ENCODE results near the gene KRT34. TPM values are rescaled to one million over a fixed set of nuclear protein-coding genes. Genes with fewer than 3 reads are reported as not detected.
"Not testable (repeated sequence)": the region's sequence is repeated elsewhere in the genome, so short reads cannot be mapped to it uniquely, and the experiment has no call there.

Gene KRT34
- polyA plus RNA-seq (ENCODE audit: insufficient read length): not detected

DNA sequence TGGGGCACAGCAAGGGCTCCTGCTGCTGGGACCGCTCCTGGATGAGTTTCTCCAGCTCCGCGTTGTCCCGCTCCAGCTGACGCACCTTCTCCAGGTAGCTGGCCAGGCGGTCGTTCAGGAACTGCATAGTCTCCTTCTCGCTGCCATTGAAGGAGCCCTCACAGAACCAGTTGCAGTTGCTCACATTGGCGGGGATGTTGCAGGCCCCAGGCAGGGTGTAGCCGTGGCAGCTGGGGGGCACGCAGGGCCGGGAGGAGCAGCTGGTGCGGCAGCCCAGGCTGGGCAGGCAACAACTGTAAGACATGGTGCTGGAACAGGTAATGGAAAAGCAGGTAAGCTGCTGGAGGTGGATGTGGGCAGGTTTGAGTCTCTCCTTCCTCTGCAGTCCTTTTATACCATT, at the start of gene KRT34:
TSS of gene KRT34 (minus strand) at position 364 of the 400 bp plus-strand sequence. CDS start at position 304, 60 bp downstream.
- not testable (repeated sequence) for DNase-seq

DNA sequence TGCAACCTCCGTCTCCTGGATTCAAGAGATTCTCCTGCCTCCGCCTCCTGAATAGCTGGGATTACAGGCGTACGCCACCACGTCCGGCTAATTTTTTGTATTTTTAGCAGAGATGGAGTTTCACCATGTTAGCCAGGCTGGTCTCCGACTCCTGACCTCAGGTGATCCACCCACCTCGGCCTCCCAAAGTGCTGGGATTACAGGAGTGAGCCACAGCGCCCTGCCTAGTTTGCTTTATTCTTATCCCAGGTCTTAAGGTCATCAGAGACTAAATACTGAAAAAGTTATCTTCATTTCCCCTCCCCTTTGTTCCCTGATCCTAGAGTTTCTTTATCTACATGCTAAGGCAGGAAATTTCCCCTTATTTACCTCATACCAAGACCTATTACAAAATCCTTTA, 48.3 kb upstream of the KRT34 start:
- not testable (repeated sequence) for DNase-seq

DNA sequence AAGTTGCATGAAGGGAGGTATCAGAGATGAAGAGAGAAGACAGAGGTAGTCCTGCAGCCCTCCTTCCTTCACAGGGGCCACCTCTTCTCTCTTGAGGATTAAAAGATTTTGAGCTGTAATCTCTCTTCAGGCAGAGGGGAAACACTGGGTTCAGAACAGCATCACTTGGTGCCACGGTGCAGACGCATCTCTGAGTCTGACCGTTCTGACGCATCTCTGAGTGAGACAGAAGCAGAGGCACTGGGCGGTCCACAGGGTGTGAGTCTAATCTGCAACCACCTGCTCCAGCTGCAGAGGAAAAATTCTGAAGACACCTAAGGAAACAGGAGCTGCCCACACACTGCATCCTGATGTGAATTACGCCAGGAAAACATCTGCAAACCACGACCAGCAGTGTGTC, 47.6 kb upstream of the KRT34 start:
- no peak for DNase-seq

DNA sequence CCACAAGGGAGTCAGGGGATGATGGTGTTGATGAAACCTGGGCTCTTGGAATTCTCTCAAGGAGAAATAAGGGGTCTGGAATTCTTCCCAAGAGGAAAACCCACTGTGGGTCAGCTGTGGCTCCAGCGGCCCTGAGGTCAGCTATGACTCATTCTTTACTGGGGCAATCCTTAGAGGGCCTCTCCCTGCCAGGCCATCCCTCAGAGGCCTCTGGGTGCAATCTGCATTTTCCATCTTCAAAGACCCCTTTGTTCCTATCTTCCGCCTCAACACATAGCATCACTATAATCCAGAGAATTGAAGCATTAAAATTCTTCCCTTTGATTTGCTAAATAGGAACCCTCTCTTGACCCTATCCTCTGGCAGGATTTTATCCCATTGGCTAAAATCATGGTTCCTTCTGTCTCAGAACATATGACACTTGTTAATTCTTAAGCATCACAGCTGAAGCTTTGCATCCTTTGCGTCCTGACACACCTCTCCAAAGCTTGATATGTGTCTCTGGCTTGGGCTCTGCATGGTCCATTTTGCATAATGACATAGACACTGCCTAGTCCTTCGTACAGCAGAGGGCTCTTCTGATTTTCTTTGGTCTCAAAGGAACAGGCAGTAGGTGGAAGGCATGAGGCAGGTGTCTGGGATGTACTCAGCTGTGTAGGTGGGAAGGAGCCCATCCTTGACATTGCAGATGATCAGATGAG, 46.6 kb upstream of the KRT34 start:
- DNase-seq: no peak

DNA sequence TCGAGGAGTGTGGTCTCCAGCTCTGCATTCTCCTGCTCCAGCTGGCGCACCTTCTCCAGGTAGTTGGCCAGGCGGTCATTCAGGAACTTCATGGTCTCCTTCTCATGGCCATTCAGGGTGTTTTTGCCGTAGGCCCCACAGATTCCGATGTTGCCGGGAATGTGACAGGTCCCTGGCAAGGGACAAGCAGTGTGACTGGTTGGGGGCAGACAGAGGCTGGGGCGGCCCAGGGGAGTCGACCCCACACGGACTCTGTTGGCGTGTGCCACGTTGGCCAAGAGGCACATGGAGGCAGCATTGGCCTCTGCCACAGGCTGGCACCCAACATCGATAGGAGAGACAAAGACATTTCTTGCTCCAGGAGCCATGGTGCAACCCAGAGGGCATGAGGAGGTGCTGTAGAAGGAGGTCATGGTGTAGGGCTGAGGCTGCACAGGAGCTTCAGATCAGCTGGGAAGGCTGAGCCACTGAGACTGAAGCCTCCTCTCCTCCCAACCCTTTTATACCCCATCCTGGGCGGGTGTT, 42.1 kb upstream of the KRT34 start, which contains the start of gene KRT37:
TSS of gene KRT37 (minus strand) at position 475 of the 525 bp plus-strand sequence. CDS start at position 413, 62 bp downstream.
- DNase-seq: no peak

DNA sequence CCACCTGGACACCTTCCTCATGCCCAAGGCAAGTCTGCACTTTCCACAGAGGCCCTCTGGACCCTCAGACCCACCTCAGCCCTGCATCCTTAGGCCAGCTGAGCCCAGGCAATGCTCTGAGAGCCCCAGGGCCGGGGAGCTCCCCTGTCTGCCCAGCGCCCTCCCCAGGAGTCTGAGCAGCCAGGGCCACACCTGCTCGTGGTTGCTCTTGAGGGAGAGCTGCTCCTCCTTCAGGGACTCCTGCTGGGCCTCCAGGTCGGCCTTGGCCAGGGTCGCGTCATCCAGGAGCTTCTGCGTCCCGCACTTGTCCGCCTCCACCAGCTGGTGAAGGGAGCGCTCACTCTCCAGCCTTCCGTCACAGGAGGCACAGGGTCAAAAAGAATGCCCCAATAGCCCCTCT, 40.5 kb upstream of the KRT34 start:
- DNase-seq: not testable (repeated sequence)

DNA sequence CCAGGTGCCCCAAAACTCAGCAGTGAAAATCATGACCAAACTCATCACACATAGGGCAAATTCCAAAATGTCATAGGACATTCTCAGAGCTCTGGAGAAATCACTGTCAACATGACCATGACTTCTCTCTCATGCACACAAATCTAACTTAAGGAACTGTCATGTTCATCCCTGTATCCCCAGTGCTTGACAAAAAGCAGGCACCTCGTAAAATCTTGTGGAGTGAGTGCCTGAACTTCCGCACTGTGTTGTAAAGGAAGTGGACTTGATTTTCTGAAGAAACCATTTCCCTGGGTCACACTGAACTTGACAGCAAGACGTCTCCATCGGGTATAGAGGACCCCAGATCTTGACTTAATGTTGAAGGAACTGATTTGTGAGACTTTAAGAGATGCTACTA, 39.5 kb upstream of the KRT34 start:
- no peak for DNase-seq

DNA sequence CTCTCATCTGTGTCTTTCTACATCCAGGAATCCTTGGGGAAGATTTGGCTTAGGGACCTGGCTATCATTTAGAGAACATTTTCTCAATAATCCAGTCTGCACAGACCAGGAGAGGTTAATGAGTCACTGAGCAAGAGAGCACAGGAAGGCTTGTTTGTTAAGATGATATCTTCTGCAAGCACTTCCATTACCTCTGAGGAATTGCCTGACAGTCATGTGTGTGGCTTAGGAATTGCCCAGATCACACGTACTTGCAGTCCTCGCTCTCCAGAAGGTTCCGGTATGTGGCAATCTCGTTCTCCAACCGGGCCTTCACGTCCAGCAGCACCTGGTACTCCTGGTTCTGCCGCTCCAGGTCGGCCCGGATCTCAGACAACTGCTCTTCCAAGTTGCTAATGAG, 39.0 kb upstream of the KRT34 start:
- DNase-seq: no peak

DNA sequence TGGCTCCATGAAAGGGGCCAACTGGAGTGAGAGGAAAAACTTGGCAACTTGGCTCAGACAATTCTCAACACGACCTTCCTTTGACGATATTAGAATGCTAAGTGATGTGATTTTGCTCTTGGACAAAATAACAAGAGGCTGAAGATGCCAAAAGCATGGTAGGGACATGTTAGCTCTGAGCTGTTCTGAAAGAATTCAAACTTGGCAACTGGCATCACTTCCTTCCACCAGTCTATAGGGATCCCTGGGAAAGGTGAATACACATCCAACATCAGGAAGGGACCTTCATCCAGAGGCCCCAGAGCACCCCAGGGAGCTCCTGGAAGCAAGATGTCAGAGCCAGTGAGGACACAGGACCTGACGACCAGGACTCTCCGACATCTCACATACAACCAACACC, 38.0 kb upstream of the KRT34 start:
- no peak for DNase-seq

DNA sequence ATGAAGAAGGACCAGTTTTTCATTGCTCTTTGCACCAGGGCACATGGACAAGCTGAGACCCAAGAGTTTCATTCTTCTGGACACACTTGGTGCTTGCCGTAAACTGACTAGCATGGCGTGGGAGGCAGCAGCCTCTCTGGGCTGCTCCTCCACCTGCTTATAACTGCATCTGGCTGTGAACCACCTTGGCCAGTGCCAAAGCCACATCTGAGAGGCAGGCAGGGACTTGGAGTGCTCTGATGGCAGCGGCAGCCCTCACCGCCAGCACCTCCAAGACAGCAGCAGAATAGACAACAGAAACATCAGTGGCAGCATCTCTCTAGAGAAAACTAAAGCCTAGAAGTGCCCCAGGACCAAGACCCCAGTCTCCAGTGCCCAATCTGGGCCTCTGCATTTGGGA, 37.6 kb upstream of the KRT34 start:
- no peak for DNase-seq

DNA sequence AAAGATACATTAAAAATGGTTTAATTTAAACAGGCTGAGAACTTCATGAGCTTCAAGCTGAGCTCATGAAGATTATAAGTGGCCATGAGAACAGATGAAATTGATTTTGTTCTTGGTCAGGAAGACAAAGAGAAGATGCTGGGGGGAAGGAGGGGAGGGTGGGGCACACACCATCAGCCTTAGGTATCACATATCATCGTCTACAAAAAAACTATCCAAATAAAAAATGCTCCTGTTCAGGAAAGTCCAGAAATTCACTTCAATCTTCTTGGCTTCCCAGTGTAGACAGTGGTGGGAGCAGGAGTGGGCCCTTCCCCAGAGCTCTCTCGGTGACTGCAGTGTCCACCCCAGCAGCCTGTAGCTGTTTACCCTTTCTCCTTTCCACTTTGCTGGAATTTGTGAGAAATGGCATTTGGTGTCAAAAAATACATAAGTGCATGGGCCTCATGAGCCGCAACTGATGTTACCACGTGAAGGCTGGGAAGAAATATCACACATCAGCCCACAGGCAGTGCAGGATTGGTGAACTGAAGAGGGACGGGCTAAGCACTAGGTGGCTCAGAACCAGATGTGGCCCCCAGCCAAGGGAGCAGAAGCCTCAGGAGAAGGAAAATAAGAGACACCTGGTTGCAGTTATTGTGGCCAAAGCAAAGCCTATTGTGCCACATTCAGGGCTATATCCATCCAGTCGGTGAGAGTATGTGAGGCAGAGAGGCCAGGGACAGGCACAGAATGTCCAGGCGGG, 36.2 kb upstream of the KRT34 start:
- DNase-seq: no peak

DNA sequence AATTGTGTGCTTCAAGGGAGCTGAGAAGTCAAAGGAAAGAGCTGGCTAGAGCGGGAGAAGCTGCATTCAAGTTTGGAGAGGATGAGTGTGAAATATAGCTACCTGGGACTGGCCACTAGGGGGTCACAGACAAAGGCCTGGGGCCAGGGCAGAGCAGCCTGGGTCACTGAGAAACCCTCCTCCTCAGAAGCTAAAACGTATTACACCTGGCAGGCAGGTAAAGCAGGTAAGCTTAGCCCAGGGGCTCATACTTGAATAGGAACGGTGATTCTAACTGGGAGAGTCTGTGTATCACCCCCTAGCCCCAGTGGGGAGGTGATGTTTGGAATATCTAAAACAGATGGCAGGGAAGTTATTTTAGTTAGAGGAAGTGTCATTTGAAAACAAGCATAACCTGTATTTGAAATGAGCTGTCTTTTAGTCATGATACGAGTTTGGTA, 35.5 kb upstream of the KRT34 start:
- DNase-seq: no peak

DNA sequence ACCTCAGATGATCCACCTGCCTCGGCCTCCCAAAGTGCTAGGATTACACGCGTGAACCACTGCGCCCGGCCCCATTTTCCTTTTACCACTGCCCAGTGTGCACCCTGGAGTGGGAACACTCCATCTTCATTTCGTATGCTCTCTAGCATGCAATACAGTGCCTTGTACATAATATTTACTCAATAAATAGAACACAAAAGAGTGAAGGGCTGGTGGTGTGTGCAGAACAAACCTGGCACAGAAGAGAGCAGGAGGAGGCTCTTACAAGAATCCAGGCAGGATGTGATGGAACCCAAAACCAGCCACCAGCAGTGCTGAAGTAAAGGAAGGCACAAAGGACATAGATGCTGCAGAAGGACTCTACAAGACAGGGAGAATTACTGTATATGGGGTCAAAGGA, 35.0 kb upstream of the KRT34 start:
- no peak for DNase-seq

DNA sequence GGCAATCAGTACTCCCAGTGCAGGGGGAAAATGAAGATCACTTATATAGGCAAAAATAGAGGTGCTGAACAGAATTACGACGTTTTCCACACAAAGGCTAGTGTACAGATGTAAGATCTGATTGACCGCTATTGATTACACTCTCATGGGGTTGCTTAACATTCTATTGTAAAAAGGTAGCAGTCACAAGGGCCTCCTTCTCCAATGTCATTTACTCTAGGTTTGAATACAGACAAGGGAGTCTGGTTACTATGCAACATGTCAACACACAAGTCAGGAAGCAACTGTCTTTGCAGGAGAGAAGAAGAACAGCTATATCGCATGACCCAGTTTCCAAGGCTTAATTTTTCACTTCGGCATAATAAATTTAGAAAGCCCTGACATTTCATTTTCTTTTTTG, 34.4 kb upstream of the KRT34 start:
- no peak for DNase-seq

DNA sequence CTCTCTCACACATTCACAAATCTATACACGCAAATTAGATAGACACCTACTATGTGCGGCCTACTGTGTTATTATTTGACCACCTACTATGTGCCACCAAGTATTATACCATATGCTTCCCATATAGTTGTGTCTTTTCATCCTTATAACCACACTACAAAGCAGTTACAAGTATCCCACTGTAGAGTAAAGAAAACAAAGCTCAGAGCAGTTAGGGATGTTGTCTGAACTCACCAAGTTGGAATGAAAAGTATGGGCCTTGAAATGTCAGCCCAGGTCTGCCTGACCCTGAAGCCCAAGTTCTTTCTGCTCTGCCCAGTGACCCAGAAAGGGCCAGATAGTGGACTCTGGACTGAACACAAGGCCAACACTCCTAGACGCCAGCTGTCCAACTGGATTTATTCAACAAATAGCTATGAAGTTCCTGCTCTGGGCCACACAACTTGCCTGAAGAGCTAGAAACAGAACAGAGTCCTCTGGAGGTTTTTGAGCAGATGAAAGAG, 33.8 kb upstream of the KRT34 start:
- no peak for DNase-seq

DNA sequence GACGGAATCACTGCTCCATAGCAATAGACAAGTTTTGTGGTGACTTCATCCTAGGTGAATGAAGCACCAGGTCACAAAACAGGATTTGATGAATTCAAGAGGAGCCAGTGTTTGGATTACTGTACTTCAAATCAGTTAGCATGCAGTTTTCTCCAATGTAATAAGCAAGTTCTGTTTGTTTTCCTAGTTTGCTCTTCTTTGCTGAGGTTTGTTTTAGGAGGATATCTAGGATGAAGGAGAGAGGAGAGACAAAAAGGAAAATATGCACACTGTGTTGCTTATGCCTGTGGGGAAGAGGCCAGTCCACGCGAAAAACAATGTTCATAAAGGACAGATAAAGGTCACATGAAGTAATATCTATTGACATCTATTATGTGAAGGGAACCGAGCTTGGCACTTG, 33.3 kb upstream of the KRT34 start:
- no peak for DNase-seq

DNA sequence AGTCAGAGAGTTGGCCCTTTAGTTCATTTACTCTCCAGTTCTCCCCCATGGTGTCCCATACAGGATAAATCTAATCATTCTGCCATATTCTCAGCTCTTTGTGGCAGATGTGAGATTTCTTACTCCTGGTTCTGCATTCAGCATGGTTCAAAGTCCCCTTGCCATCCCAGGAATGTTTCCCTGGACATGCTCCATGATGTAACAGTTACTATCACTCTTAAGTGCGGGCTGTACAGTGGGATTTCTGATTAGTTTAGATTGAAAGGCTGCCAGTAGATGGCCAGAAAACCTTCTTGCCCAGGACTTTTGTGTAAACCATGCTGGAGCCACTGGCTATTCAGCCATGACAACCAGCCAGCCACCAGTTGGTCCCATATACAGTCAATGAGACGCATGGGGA, 31.9 kb upstream of the KRT34 start:
- no peak for DNase-seq

DNA sequence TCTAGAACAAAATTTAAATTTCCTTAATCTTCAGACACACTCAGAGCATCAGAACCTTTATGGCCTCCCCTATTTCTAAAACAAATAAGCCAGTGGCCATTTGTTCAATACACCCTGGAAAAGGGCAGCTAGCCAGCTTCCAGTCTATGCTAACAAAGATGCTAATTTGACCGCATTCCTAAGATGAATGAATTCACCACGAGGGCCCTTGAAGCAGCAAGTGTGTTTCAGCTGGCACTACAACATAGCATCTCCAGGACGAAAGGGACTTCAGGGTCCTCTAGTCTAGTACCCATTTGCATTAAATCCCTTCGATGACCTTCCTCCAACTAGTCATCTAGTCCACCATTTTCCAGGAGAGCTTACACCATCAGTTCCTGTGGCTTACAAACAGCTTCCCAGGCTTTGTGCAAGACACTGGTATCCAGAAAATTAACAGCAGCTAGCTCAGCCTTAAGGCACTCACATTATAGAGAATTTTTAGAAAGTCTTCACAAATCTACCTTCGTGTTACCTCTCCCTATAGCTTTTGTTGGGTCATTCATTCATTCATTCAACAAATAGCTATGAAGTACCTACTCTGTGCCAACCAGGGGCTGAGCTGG, 31.3 kb upstream of the KRT34 start:
- no peak for DNase-seq

DNA sequence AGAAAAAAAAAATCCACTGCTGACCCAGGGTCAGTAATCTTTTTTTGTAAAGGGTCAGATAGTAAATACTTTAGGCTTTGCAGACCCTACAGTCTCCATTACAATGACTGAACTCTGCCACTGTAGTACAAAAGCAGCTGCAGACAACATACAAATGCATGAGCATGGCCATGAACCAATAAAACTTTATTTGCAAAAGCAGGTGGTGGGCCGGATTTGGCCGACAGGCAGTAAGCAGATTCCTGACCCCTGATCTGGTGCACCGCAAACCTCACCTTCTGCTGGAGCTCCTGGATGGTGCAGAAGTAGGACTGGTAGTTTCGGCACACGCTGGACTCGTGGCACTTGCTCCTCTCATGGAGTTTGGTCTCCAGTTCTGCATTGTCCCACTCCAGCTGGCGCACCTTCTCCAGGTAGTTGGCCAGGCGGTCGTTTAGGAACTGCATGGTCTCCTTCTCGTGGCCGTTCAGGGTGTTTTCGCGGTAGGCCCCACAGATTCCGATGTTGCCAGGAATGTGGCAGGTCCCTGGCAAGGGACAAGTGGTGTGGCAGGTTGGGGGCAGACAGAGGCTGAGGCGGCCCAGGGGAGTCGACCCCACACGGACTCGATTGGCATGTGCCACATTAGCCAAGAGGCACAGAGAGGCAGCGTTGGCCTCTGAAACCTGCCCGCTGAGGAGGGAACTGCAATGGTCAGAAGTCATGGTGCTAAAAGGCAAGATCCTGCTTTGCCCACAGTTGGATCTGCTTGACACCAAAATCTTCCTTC, 29.1 kb upstream of the KRT34 start:
- no peak for DNase-seq

DNA sequence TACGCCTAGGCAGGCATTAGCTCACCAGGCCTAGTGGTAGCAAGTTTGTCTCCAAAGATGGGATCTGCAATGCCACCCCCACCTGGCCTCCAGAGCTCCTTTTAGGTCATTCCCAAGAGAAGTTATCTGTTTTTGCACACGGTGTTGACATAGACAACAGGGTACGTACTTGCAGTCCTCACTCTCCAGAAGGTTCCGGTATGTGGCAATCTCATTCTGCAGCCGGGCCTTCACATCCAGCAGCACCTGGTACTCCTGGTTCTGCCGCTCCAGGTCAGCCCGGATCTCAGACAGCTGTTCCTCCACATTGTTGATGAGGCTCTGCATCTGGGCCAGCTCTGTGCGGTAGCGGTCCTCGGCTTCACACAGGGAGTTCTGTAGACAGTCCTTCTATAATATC, 25.1 kb upstream of the KRT34 start:
- DNase-seq: no peak

DNA sequence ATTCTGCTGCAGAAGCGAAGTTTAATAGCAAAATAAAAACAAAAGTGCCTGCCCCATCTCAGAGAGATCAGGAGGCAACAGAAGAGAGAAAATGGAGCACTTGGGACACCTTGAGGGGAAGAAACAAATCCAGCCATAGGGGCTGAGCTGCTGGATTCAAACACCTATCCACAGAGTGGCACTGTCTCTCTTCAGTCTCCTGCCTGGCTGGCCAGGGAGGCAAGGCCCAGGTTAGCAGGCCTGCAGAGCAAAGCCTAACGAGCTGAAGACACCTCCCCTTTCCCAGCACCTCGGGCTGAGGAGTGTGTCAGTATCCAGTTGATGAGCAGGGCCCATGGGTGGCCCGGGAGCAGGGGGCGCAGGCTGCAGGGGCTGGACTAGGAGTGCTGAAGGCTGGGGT, 24.1 kb upstream of the KRT34 start:
- no peak for DNase-seq

DNA sequence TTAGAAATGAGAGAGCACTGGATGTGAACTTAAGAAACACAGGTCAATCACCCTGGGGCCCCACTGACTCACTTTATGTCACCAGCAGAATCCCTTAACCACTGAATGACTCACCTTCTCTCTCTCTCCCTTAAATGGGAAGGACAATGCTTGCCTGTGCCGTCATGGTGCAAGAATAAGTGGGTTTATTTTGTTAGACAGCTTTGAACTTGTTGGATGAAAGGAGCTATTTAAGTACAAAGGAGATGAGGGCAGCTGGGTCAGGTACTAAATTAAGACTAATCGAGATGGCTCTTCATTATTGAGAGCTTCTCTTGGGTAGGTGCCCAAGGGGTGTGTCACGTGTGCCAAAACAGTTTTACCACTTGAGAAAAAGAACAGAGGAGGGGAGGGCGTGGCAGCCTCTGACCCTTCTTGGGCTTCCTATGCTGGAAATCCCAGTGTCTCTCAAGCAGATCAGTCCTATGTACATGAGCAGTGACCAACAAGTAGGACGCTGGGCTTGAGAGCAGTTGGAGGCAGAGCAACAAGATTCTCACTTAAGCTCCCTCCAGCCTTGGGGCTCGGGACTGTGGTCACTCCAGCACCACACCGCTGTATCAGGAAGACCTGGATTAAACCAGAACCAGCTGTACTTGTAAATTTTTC, 22.0 kb upstream of the KRT34 start:
- DNase-seq: no peak

Data from hindlimb muscle (tissue), 1 donor.